Measurements from ENCODE around the gene SFXN5. TPM values are rescaled to one million over a fixed set of nuclear protein-coding genes. Genes with fewer than 3 reads are reported as not detected.

The SFXN5 gene
- polyA plus RNA-seq, 3 donors, result 5.9 to 28.6 (median 9.5) TPM

- Mint-ChIP-seq H3K27ac (no peak overlapping the region), H3K36me3 (no peaks in the 10 kb centered on the region), H3K9me3 (no peaks in the 10 kb centered on the region), H3K4me3 (no peak overlapping the region), H3K27me3 (ENCODE audit: low read depth in 3 of 3) (peaks cover 2 to 4% (median 3%) of the 10 kb centered on the region in 3 donors), H3K4me1 (peaks cover 11% of the 10 kb centered on the region)
- no peak overlapping the region for H3K27ac ChIP-seq (ENCODE audit: low read depth in 1 of 2, low read length in 2 of 2)
- H2AFZ ChIP-seq (ENCODE audit: insufficient read depth, low read depth, low read length, poor library complexity, severe bottlenecking), result no peak overlapping the region
- no peak overlapping the region for H3K9ac ChIP-seq (ENCODE audit: insufficient read depth, low read length, poor library complexity, severe bottlenecking)
- H4K20me1 ChIP-seq (ENCODE audit: insufficient read depth, low read length), result no peaks in the 10 kb centered on the region
- H3K36me3 ChIP-seq (replicated peaks in 1 of 2; ENCODE audit: control insufficient read depth in 1 of 2, insufficient read depth in 2 of 2, low read length in 2 of 2), result no peaks in the 10 kb centered on the region
- H3K4me1 ChIP-seq (ENCODE audit: control insufficient read depth in 1 of 2, insufficient read depth in 2 of 2, low read length in 2 of 2), result peaks cover 3 to 9% of the 10 kb centered on the region in 2 donors
- no peaks in the 10 kb centered on the region for H3K27me3 ChIP-seq (ENCODE audit: control insufficient read depth in 2 of 2, insufficient read depth in 2 of 2, low read length in 2 of 2)
- H3K9me3 ChIP-seq (replicated peaks in 1 of 2; ENCODE audit: control insufficient read depth in 1 of 2, insufficient read depth in 1 of 2, low read length in 2 of 2), result no peaks in the 10 kb centered on the region
- no peak overlapping the region for H3K4me3 ChIP-seq (replicated peaks in 1 of 3; ENCODE audit: low read depth in 2 of 3, low read length in 3 of 3)
- TF ChIP-seq, protein P1, sequence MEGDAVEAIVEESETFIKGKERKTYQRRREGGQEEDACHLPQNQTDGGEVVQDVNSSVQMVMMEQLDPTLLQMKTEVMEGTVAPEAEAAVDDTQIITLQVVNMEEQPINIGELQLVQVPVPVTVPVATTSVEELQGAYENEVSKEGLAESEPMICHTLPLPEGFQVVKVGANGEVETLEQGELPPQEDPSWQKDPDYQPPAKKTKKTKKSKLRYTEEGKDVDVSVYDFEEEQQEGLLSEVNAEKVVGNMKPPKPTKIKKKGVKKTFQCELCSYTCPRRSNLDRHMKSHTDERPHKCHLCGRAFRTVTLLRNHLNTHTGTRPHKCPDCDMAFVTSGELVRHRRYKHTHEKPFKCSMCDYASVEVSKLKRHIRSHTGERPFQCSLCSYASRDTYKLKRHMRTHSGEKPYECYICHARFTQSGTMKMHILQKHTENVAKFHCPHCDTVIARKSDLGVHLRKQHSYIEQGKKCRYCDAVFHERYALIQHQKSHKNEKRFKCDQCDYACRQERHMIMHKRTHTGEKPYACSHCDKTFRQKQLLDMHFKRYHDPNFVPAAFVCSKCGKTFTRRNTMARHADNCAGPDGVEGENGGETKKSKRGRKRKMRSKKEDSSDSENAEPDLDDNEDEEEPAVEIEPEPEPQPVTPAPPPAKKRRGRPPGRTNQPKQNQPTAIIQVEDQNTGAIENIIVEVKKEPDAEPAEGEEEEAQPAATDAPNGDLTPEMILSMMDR (IDR thresholded peaks at IDR 0.05), result no peak
- no peak overlapping the region for H3K4me2 ChIP-seq (replicated peaks; ENCODE audit: extremely low read depth, low read length, poor library complexity, severe bottlenecking)
- WGBS (ENCODE audit: insufficient coverage), result 90% methylated on average over 2 of the region's 7 CpGs
- DNase-seq, result no peak
- no peaks in the 10 kb centered on the region for H3K79me2 ChIP-seq (ENCODE audit: insufficient read depth, low read length)
- intact Hi-C loops (cut with micrococcal nuclease), result loop anchor here in 1 of 2 donors (10.0 kb wide), 1 partner anchor 1684 kb away; no protein-coding TSS in a partner anchor
Observed at GRCh38 chr2:73091164-73091563, 19.7 kb upstream of the SFXN5 start.

DNA sequence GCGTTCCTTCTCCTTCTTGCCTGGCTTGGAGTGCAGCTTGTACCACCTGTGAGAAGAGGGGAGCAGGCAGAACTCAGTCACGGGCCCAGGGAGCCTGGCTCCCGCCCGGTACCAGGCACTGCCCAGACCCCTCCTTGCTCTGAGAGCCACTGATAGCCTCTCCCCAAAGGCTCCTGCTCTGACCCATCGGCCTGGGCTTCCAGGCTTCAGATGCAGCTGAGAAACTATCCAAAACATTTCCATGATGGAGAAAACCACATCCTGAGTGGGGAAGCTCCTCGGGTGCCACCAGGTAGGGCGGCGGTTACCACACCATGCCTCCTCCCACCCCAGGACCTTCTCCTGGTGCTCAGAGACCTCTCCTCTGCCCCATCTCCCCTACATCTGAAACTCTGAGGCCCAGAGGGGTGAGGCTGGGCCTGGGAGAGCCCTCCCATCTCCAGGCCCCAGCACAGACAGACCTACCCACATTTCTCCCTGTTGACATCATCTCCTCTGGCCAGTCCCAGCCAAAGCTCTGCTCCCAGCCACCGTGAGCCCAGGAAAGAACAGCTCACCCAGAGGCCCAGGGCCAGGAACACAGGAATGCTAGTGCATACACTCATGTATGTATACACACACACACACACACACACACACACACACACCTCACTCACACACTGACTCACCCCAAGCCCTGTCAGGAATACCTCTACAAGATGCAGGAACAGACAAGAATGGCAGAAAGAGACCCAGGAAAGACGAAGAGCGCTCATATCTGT lies 17.9 kb upstream of the SFXN5 start:
- WGBS (ENCODE audit: insufficient coverage), result 88% methylated on average over 9 of the region's 11 CpGs
- H3K4me2 ChIP-seq (replicated peaks; ENCODE audit: extremely low read depth, low read length, poor library complexity, severe bottlenecking), result no peak overlapping the region
- DNase-seq, result no peak

More for the DNA sequence above, 17.9 kb upstream of the SFXN5 start:
- H3K4me1 ChIP-seq (ENCODE audit: control insufficient read depth in 1 of 2, insufficient read depth in 2 of 2, low read length in 2 of 2), result peaks cover 3 to 9% of the 10 kb centered on the region in 2 donors
- H3K36me3 ChIP-seq (replicated peaks in 1 of 2; ENCODE audit: control insufficient read depth in 1 of 2, insufficient read depth in 2 of 2, low read length in 2 of 2), result no peaks in the 10 kb centered on the region
- H3K79me2 ChIP-seq (ENCODE audit: insufficient read depth, low read length), result no peaks in the 10 kb centered on the region
- Mint-ChIP-seq H3K27me3 (ENCODE audit: low read depth in 3 of 3) (peaks cover 2 to 4% (median 3%) of the 10 kb centered on the region in 3 donors), H3K27ac (no peak overlapping the region), H3K4me3 (no peak overlapping the region), H3K36me3 (no peaks in the 10 kb centered on the region), H3K4me1 (peaks cover 12% of the 10 kb centered on the region), H3K9me3 (no peaks in the 10 kb centered on the region)
- intact Hi-C loops (cut with micrococcal nuclease), result loop anchor here in 1 of 2 donors (5.0 to 10.0 kb wide), 2 partner anchors 88 to 1685 kb away; no protein-coding TSS in a partner anchor
- no peak overlapping the region for H3K4me3 ChIP-seq (replicated peaks in 1 of 3; ENCODE audit: low read depth in 2 of 3, low read length in 3 of 3)
- H3K27ac ChIP-seq (ENCODE audit: low read depth in 1 of 2, low read length in 2 of 2), result no peak overlapping the region
- TF ChIP-seq, protein P1 (IDR thresholded peaks at IDR 0.05), result no peak
- H2AFZ ChIP-seq (ENCODE audit: insufficient read depth, low read depth, low read length, poor library complexity, severe bottlenecking), result no peak overlapping the region
- no peaks in the 10 kb centered on the region for H3K27me3 ChIP-seq (ENCODE audit: control insufficient read depth in 2 of 2, insufficient read depth in 2 of 2, low read length in 2 of 2)
- no peaks in the 10 kb centered on the region for H3K9me3 ChIP-seq (replicated peaks in 1 of 2; ENCODE audit: control insufficient read depth in 1 of 2, insufficient read depth in 1 of 2, low read length in 2 of 2)
- no peaks in the 10 kb centered on the region for H4K20me1 ChIP-seq (ENCODE audit: insufficient read depth, low read length)
- no peak overlapping the region for H3K9ac ChIP-seq (ENCODE audit: insufficient read depth, low read length, poor library complexity, severe bottlenecking)
